Endodermal cell (in vitro differentiated cells): Measurements from ENCODE around the gene OTUD3. TPM values are rescaled to one million over a fixed set of nuclear protein-coding genes. Genes with fewer than 3 reads are reported as not detected.

ENCODE experiments used
- DNase-seq: peaks from one replicate; pipeline ENCODE4 v3.0.0-alpha.2; 2017
- H3K27ac ChIP-seq: 2 replicates; pipeline ENCODE4 v1.5.1; 2013; ENCODE audit warnings: mild to moderate bottlenecking, low read depth, low read length, moderate library complexity
- H3K27me3 ChIP-seq: 2 replicates; pipeline ENCODE4 v1.6.1; 2013; ENCODE audit warnings: mild to moderate bottlenecking, low read length, moderate library complexity; ENCODE audit not compliant: insufficient read depth, control insufficient read depth, poor library complexity, severe bottlenecking
- H3K36me3 ChIP-seq: 2 replicates; pipeline ENCODE4 v1.7.0; 2013; ENCODE audit warnings: mild to moderate bottlenecking, low read length, moderate library complexity; ENCODE audit not compliant: control insufficient read depth, insufficient read depth
- H3K4me1 ChIP-seq: one replicate; pipeline ENCODE4 v1.7.0; 2013; ENCODE audit warnings: low read length; ENCODE audit not compliant: control insufficient read depth, insufficient read depth
- H3K4me3 ChIP-seq: 2 replicates; pipeline ENCODE4 v1.5.1; 2013; ENCODE audit warnings: mild to moderate bottlenecking, low read length, moderate library complexity
- H3K9ac ChIP-seq: 2 replicates; pipeline ENCODE4 v1.6.1; 2013; ENCODE audit warnings: mild to moderate bottlenecking, low read length, moderate library complexity; ENCODE audit not compliant: poor library complexity, severe bottlenecking; ENCODE audit errors: extremely low read depth
- H3K9me3 ChIP-seq: 2 replicates; pipeline ENCODE4 v1.6.1; 2013; ENCODE audit warnings: mild to moderate bottlenecking, low read length, moderate library complexity; ENCODE audit not compliant: control insufficient read depth
- H3K27ac Mint-ChIP-seq: 2 replicates; pipeline ENCODE4 v1.8.0; 2020; ENCODE audit warnings: mixed read lengths
- H3K27me3 Mint-ChIP-seq: 2 replicates; pipeline ENCODE4 v1.8.0; 2021; ENCODE audit warnings: mild to moderate bottlenecking, mixed read lengths; ENCODE audit not compliant: insufficient read depth
- H3K36me3 Mint-ChIP-seq: 2 replicates; pipeline ENCODE4 v1.8.0; 2020; ENCODE audit warnings: low read depth, mixed read lengths
- H3K4me1 Mint-ChIP-seq: 2 replicates; pipeline ENCODE4 v1.8.0; 2020; ENCODE audit warnings: mixed read lengths
- H3K4me3 Mint-ChIP-seq: 2 replicates; pipeline ENCODE4 v1.8.0; 2020; ENCODE audit warnings: mild to moderate bottlenecking, moderate library complexity, mixed read lengths
- H3K9me3 Mint-ChIP-seq: 2 replicates; pipeline ENCODE4 v1.8.0; 2020; ENCODE audit warnings: mild to moderate bottlenecking, mixed read lengths
- CTCF ChIP-seq: fragments of 200-600 bp; sonication (generic); conservative IDR thresholded peaks from 2 replicates; pipeline ENCODE4 v1.5.0; 2021; ENCODE audit warnings: antibody characterized with exemption, mild to moderate bottlenecking
- WGBS, 2 experiments: methylation state at CpG; one replicate each; pipeline versions ENCODE4 v1.1.5 to v1.1.7; 2013; ENCODE audit warnings: missing lambda C conversion rate in 2 of 2, mixed read lengths in 1 of 2; ENCODE audit not compliant: insufficient coverage in 1 of 2, insufficient read length in 1 of 2; 5-methylcytosine and 5-hydroxymethylcytosine counted together
- total RNA-seq, 2 donors: library from RNA; stranded (reverse); fragmentation: NEBNext Ultra II Directional in 1 of 2; extraction: Animal tissue kit (Norgen Biotek cat#: 25700) in 1 of 2; gene quantifications; 2 replicates in 1 of 2; 3 replicates in 1 of 2; pipeline ENCODE4 v1.2.1, GENCODE V29; 2021

Gene OTUD3
- total RNA-seq, 2 donors from 2014 or later = 14.5 to 25.0 TPM

- H3K4me1 ChIP-seq = peaks cover 10% of the 10 kb centered on the region
- H3K27me3 ChIP-seq = no peaks in the 10 kb centered on the region
- H3K27ac Mint-ChIP-seq = no peak overlapping the region
- H3K27me3 Mint-ChIP-seq = no peaks in the 10 kb centered on the region
- no peak for DNase-seq
- peaks cover 62% of the 10 kb centered on the region for H3K36me3 ChIP-seq
- 94 to 96% methylated on average over 5 to 6 of the region's 6 CpGs for WGBS, 2 experiments
- no peaks in the 10 kb centered on the region for H3K9me3 ChIP-seq
- TF ChIP-seq CTCF = no peak
- no peak overlapping the region for H3K4me3 Mint-ChIP-seq
- H3K4me1 Mint-ChIP-seq = peaks cover 24% of the 10 kb centered on the region
- H3K4me3 ChIP-seq = no peak overlapping the region
- no peak overlapping the region for H3K9ac ChIP-seq
- H3K36me3 Mint-ChIP-seq = peaks cover 48% of the 10 kb centered on the region
- no peaks in the 10 kb centered on the region for H3K9me3 Mint-ChIP-seq
- H3K27ac ChIP-seq = no peak overlapping the region
These were observed 10.5 kb downstream of the OTUD3 start for GRCh38 chr1:19892628-19893168.

DNA sequence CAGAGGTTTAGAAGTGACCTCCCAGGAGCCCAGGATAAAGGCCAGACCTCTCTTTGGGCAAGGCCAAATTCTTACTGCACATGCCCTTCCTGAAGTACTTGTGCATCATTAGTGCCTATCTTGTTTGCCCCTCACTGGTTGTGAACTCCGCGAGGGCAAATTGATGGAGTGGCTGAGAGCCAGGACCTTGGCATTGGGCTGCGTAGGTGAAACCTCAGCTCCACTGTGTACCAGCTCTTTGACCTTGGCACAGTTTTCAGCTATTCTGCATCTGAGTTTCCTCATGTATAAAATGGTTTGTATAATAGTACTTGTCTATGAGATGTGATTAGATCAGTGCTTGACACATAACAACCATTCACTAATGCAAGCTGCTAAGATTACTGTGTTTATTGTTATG lies 11.5 kb downstream of the OTUD3 start:
- Histone ChIP-seq H3K27ac (no peak overlapping the region), H3K4me3 (no peak overlapping the region), H3K36me3 (peaks cover 66% of the 10 kb centered on the region), H3K4me1 (peaks cover 10% of the 10 kb centered on the region), H3K9me3 (no peaks in the 10 kb centered on the region), H3K27me3 (no peaks in the 10 kb centered on the region), H3K9ac (no peak overlapping the region)
- 89 to 96% methylated on average over 3 of the region's 3 CpGs for WGBS, 2 experiments
- no peak for DNase-seq
- H3K36me3 Mint-ChIP-seq = peaks cover 53% of the 10 kb centered on the region
- peaks cover 19% of the 10 kb centered on the region for H3K4me1 Mint-ChIP-seq
- H3K9me3 Mint-ChIP-seq = no peaks in the 10 kb centered on the region
- no peak for TF ChIP-seq CTCF
- H3K27ac Mint-ChIP-seq = no peak overlapping the region
- no peak overlapping the region for H3K4me3 Mint-ChIP-seq
- no peaks in the 10 kb centered on the region for H3K27me3 Mint-ChIP-seq

GRCh38 chr1:19894218-19894617 lies 12.0 kb downstream of the OTUD3 start:
- H3K4me3 Mint-ChIP-seq = no peak overlapping the region
- peaks cover 10% of the 10 kb centered on the region for H3K4me1 ChIP-seq
- no peaks in the 10 kb centered on the region for H3K27me3 ChIP-seq
- H3K9ac ChIP-seq = no peak overlapping the region
- TF ChIP-seq CTCF = no peak
- peaks cover 17% of the 10 kb centered on the region for H3K4me1 Mint-ChIP-seq
- H3K27ac Mint-ChIP-seq = no peak overlapping the region
- DNase-seq = no peak
- H3K27ac ChIP-seq = no peak overlapping the region
- H3K36me3 Mint-ChIP-seq = peaks cover 58% of the 10 kb centered on the region
- peaks cover 71% of the 10 kb centered on the region for H3K36me3 ChIP-seq
- no peak overlapping the region for H3K4me3 ChIP-seq
- H3K27me3 Mint-ChIP-seq = no peaks in the 10 kb centered on the region
- H3K9me3 Mint-ChIP-seq = no peaks in the 10 kb centered on the region
- H3K9me3 ChIP-seq = no peaks in the 10 kb centered on the region
- 95% methylated on average over 2 to 5 of the region's 5 CpGs for WGBS, 2 experiments
